ENCODE results near the gene RILPL2. TPM values are rescaled to one million over a fixed set of nuclear protein-coding genes. Genes with fewer than 3 reads are reported as not detected.

RILPL2 gene
- total and polyA plus RNA-seq, 4 donors, result 7.7 to 40.7 (median 12.9) TPM

DNA sequence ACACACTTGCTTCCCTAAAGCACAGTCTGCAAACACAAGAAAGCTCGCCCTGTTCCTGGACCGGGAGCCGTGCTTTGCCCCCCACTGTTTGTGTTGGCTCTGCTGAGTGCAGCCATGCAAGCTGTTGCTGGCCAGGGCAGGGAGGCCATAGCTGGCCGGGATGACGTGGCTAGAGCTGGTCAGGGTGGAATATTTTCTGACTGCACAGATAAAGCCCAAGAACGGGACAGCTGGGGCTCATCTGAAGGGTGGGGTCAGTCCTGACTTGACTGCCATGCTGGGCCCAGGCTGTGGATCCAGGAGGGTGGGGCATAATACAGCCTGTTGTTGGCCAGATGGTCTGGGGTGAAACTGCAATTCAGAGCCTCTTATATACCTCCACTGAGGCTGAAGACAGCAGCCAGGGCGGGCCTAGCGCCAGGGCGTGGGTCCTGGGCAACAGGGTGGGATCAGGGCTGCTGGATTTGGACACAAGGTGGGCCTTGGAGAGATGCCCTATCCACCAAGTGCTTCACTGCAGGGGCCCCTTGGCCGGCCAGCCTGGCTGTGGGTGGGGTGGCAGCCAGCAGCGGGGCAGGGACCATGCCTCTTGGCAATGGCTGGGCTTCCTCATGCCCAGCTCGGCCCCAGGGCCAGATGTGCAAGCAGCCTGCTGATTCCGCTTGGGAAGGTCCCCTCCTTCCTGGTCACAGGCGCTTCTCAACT is 37.8 kb downstream of the RILPL2 start:
- H3K9me3 ChIP-seq (ENCODE audit: control insufficient read depth in 4 of 4, insufficient read depth in 3 of 4, low read length in 3 of 4), result no peaks in the 10 kb centered on the region

DNA sequence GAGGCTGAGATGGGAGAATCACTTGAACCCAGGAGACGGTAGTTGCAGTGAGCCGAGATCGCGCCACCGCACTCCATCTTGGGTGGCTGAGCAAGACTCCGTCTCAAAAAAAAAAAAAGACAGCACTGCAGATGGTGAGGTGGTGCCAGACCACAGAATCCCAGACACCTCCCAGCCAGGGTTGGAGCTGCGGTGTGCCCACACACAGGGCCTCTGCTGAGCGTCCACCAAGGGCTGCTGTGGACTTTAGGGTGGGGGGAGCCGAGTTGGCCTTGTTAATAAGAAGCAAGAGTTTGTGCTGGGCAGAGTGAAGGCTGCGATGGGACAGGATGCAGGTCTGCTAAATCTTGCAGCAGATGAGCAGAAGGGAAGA is 38.3 kb downstream of the RILPL2 start:
- no peak overlapping the region for H3K4me3 ChIP-seq
- peaks cover 0 to 16% (median 0%) of the 10 kb centered on the region in 5 donors for H3K4me1 ChIP-seq (ENCODE audit: control insufficient read depth in 5 of 5, insufficient read depth in 5 of 5, low read length in 5 of 5)
- WGBS, 2 donors, result 92 to 95% methylated on average over 10 of the region's 10 CpGs
- H3K36me3 ChIP-seq (ENCODE audit: control insufficient read depth in 4 of 4, insufficient read depth in 4 of 4, low read length in 4 of 4), result peaks cover 8 to 56% (median 39%) of the 10 kb centered on the region in 4 donors
- peak overlapping the region in 1 of 2 donors; percentile 61 for H3K27ac ChIP-seq (ENCODE audit: low read depth in 1 of 2, low read length in 1 of 2)
- TF ChIP-seq, protein P1, sequence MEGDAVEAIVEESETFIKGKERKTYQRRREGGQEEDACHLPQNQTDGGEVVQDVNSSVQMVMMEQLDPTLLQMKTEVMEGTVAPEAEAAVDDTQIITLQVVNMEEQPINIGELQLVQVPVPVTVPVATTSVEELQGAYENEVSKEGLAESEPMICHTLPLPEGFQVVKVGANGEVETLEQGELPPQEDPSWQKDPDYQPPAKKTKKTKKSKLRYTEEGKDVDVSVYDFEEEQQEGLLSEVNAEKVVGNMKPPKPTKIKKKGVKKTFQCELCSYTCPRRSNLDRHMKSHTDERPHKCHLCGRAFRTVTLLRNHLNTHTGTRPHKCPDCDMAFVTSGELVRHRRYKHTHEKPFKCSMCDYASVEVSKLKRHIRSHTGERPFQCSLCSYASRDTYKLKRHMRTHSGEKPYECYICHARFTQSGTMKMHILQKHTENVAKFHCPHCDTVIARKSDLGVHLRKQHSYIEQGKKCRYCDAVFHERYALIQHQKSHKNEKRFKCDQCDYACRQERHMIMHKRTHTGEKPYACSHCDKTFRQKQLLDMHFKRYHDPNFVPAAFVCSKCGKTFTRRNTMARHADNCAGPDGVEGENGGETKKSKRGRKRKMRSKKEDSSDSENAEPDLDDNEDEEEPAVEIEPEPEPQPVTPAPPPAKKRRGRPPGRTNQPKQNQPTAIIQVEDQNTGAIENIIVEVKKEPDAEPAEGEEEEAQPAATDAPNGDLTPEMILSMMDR (IDR thresholded peaks at IDR 0.05; ENCODE audit: control extremely low read depth, extremely low read depth), result no peak
- H3K9me3 ChIP-seq (ENCODE audit: control insufficient read depth in 4 of 4, insufficient read depth in 3 of 4, low read length in 3 of 4), result no peaks in the 10 kb centered on the region
- no peak overlapping the region for H3K9ac ChIP-seq (ENCODE audit: insufficient read depth in 1 of 2, low read length in 2 of 2)
- DNase-seq (no peak), ATAC-seq (ENCODE audit: insufficient read depth, low FRiP score) (no peak)
- H3K27me3 ChIP-seq (ENCODE audit: control insufficient read depth in 3 of 3, insufficient read depth in 3 of 3, low read length in 2 of 3), result no peaks in the 10 kb centered on the region

More for the DNA sequence above, 37.8 kb downstream of the RILPL2 start:
- Histone ChIP-seq H3K36me3 (ENCODE audit: control insufficient read depth in 4 of 4, insufficient read depth in 4 of 4, low read length in 4 of 4) (peaks cover 13 to 57% (median 41%) of the 10 kb centered on the region in 4 donors), H3K4me3 (no peak overlapping the region), H3K27ac (ENCODE audit: low read depth in 1 of 2, low read length in 1 of 2) (peak overlapping the region in 1 of 2 donors; percentile 61), H3K4me1 (ENCODE audit: control insufficient read depth in 5 of 5, insufficient read depth in 5 of 5, low read length in 5 of 5) (peaks cover 0 to 16% (median 0%) of the 10 kb centered on the region in 5 donors), H3K27me3 (ENCODE audit: control insufficient read depth in 3 of 3, insufficient read depth in 3 of 3, low read length in 2 of 3) (no peaks in the 10 kb centered on the region), H3K9ac (ENCODE audit: insufficient read depth in 1 of 2, low read length in 2 of 2) (no peak overlapping the region)
- no peak for DNase-seq
- TF ChIP-seq, protein P1 (IDR thresholded peaks at IDR 0.05; ENCODE audit: control extremely low read depth, extremely low read depth), result no peak
- 72 to 92% methylated on average over 14 of the region's 14 CpGs for WGBS, 2 donors
- peak; percentile 54 for ATAC-seq (ENCODE audit: insufficient read depth, low FRiP score)

DNA sequence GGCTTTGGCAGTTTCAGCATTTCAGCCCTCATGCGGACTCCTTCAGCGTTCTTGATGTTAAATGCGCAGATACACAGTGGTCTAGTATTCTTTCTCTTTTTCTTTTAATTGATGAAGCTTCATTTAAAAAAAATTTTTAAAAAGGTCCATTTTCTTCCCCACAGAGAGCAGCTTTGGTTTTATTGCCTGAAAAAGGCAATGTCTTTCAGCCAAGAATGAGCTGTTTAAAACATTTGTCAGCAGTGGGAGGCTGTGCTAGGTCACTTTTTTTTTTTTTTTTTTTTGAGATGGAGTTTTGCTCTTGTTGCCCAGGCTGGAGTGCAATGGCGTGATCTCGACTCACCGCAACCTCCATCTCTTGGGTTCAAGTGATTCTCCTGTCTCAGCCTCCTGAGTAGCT is 39.1 kb downstream of the RILPL2 start:
- DNase-seq (no peak), ATAC-seq (ENCODE audit: insufficient read depth, low FRiP score) (no peak)
- no peak overlapping the region for H3K9ac ChIP-seq (ENCODE audit: insufficient read depth in 1 of 2, low read length in 2 of 2)
- no peak overlapping the region for H3K4me3 ChIP-seq
- no peaks in the 10 kb centered on the region for H3K9me3 ChIP-seq (ENCODE audit: control insufficient read depth in 4 of 4, insufficient read depth in 3 of 4, low read length in 3 of 4)
- H3K36me3 ChIP-seq (ENCODE audit: control insufficient read depth in 4 of 4, insufficient read depth in 4 of 4, low read length in 4 of 4), result peaks cover 8 to 51% (median 35%) of the 10 kb centered on the region in 4 donors
- H3K4me1 ChIP-seq (ENCODE audit: control insufficient read depth in 5 of 5, insufficient read depth in 5 of 5, low read length in 5 of 5), result peaks cover 0 to 16% (median 0%) of the 10 kb centered on the region in 5 donors
- WGBS, 2 donors, result 86 to 97% methylated on average over 6 of the region's 6 CpGs
- no peak overlapping the region for H3K27ac ChIP-seq (ENCODE audit: low read depth in 1 of 2, low read length in 1 of 2)
- TF ChIP-seq, protein P1 (IDR thresholded peaks at IDR 0.05; ENCODE audit: control extremely low read depth, extremely low read depth), result no peak
- H3K27me3 ChIP-seq (ENCODE audit: control insufficient read depth in 3 of 3, insufficient read depth in 3 of 3, low read length in 2 of 3), result no peaks in the 10 kb centered on the region

All from lung (tissue), 12 donors.